Upper lobe of left lung (tissue), 6 donors: Measurements from ENCODE around the gene RAPGEF1. TPM values are rescaled to one million over a fixed set of nuclear protein-coding genes. Genes with fewer than 3 reads are reported as not detected.

Source experiments
- ATAC-seq, 2 donors: fragments of 200-7000 bp; cut with Tn5 transposase; one replicate each; pipeline ENCODE4 v1.9.1; 2022; ENCODE audit warnings: mild to moderate bottlenecking in 2 of 2, moderate library complexity in 2 of 2; ENCODE audit not compliant: low FRiP score in 2 of 2
- DNase-seq, 2 donors: peaks; one replicate each; pipeline ENCODE4 v3.0.0-alpha.2; 2019 to 2020
- H3K27ac ChIP-seq, 4 donors: fragments of 200-600 bp; sonication (generic); one replicate each; pipeline ENCODE4 v1.5.1; 2016 to 2019
- H3K27me3 ChIP-seq, 4 donors: fragments of 200-600 bp; sonication (generic); one replicate each; pipeline ENCODE4 v1.5.1; 2017 to 2019
- H3K36me3 ChIP-seq, 4 donors: fragments of 200-600 bp; sonication (generic); one replicate each; pipeline ENCODE4 v1.5.1; 2016 to 2019
- H3K4me1 ChIP-seq, 4 donors: fragments of 200-600 bp; sonication (generic); one replicate each; pipeline ENCODE4 v1.5.1; 2018 to 2019
- H3K4me3 ChIP-seq, 4 donors: fragments of 200-600 bp; sonication (generic); one replicate each; pipeline ENCODE4 v1.5.1; 2017 to 2019; ENCODE audit warnings: mild to moderate bottlenecking in 2 of 4, moderate library complexity in 1 of 4
- H3K9me3 ChIP-seq, 4 donors: fragments of 200-600 bp; sonication (generic); one replicate each; pipeline ENCODE4 v1.5.1; 2018 to 2019
- EP300 ChIP-seq, 4 donors: sonication (generic); formaldehyde crosslinking; IDR thresholded peaks; one replicate each; pipeline ENCODE4 v1.5.1; 2017; ENCODE audit warnings: antibody characterized with exemption in 4 of 4, control low read depth in 2 of 4
- POLR2A ChIP-seq, 4 donors: fragments of 450-650 bp; IDR thresholded peaks; one replicate each; pipeline ENCODE4 v1.5.1; 2016 to 2017; ENCODE audit warnings: antibody characterized with exemption in 4 of 4, mild to moderate bottlenecking in 2 of 4
- POLR2AphosphoS5 ChIP-seq, 2 donors: sonication (generic); formaldehyde crosslinking; IDR thresholded peaks; one replicate each; pipeline ENCODE4 v1.5.1; 2017; ENCODE audit warnings: antibody characterized with exemption in 2 of 2
- WGBS, 2 donors: methylation state at CpG; one replicate each; pipeline ENCODE4 v1.1.5; 2017 to 2018; 5-methylcytosine and 5-hydroxymethylcytosine counted together
- total RNA-seq, 6 donors: library from RNA; depleted of rRNA in 4 of 6; stranded (reverse); fragments of >200 nt in 4 of 6; gene quantifications; one replicate each; pipeline versions ENCODE4 v1.1.0 to v1.2.1, GENCODE V29; 2016 to 2021
- TF ChIP-seq, protein P1 (sequence below), 6 experiments: fragments of 450-650 bp in 4 of 6; fragments of 200-600 bp in 2 of 6; sonication (generic) in 2 of 6; IDR thresholded peaks; one replicate each; pipeline ENCODE4 v1.5.1; 2016 to 2019; ENCODE audit warnings: antibody characterized with exemption in 6 of 6
- donor health status: DM: no; HTN: no; CAD: no; lungs with moderate emphysema.
- donor health status: DM: no; HTN: yes; CAD: no; lungs with severe emphysema.

Gene RAPGEF1
- total RNA-seq, 6 donors from 2014 or later: 82.8 to 161 (median 96.8) TPM

DNA sequence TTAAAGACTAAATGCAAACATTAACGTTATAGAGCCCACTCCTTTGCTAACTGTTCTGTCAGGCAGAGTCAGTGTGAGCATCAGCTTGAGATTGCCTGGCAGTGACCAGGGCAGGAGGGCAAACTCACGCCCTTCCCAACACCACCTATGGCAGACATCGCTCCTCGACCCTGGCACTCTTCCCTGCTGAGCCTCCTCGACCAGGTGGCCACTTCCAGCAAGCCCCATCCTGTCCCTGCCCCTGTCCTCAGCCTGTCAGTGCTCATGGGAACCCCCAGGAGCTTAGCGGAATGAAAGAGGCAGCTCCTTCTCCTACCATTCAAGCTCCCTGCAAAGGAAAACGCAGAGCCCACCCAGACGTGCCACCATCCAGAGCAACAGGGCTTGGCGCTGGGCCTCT, 152.5 kb downstream of the RAPGEF1 start:
- no peak for DNase-seq
- Histone ChIP-seq H3K4me1 (peaks cover 9 to 19% (median 15%) of the 10 kb centered on the region in 4 donors), H3K9me3 (no peaks in the 10 kb centered on the region), H3K27me3 (no peaks in the 10 kb centered on the region), H3K36me3 (peaks cover 30 to 76% (median 64%) of the 10 kb centered on the region in 4 donors), H3K4me3 (no peak overlapping the region), H3K27ac (no peak overlapping the region)
- WGBS, 2 donors: 73 to 91% methylated on average over 2 to 9 of the region's 9 CpGs
- TF ChIP-seq EP300 (IDR thresholded peaks at IDR 0.05) (no peak), POLR2AphosphoS5 (IDR thresholded peaks at IDR 0.05) (no peak), POLR2A (IDR thresholded peaks at IDR 0.05) (no peak)
- TF ChIP-seq, protein P1, sequence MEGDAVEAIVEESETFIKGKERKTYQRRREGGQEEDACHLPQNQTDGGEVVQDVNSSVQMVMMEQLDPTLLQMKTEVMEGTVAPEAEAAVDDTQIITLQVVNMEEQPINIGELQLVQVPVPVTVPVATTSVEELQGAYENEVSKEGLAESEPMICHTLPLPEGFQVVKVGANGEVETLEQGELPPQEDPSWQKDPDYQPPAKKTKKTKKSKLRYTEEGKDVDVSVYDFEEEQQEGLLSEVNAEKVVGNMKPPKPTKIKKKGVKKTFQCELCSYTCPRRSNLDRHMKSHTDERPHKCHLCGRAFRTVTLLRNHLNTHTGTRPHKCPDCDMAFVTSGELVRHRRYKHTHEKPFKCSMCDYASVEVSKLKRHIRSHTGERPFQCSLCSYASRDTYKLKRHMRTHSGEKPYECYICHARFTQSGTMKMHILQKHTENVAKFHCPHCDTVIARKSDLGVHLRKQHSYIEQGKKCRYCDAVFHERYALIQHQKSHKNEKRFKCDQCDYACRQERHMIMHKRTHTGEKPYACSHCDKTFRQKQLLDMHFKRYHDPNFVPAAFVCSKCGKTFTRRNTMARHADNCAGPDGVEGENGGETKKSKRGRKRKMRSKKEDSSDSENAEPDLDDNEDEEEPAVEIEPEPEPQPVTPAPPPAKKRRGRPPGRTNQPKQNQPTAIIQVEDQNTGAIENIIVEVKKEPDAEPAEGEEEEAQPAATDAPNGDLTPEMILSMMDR (IDR thresholded peaks at IDR 0.05): no peak
- ATAC-seq: no peak

DNA sequence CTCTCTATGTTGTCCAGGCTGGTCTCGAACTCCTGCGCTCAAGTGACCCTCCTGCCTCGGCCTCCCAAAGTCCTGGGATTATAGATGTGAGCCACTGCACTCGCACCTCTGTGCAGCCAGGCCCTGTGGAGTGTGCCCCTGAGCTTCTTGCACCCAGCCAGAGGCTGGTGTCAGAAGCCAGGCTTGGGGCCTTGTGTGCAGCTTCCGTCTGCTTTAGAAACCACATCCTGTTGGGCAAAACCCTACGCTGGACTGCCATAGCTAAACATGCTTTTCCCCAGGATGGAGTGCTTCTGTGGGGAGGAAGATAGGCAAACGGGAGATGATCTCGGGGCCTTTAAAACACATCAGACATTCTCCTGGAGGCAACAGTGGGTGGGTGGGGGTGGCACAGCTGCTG, 154.5 kb downstream of the RAPGEF1 start:
- DNase-seq (peak in 1 of 2 donors; percentile 73), ATAC-seq (peak in 1 of 2 donors; percentile 51)
- H3K4me3 ChIP-seq: no peak overlapping the region
- 60 to 65% methylated on average over 6 to 8 of the region's 8 CpGs for WGBS, 2 donors
- no peak for TF ChIP-seq EP300 (IDR thresholded peaks at IDR 0.05)
- TF ChIP-seq, protein P1 (IDR thresholded peaks at IDR 0.05): no peak
- no peak for TF ChIP-seq POLR2AphosphoS5 (IDR thresholded peaks at IDR 0.05)
- TF ChIP-seq POLR2A (IDR thresholded peaks at IDR 0.05): no peak
- H3K36me3 ChIP-seq: peaks cover 31 to 89% (median 76%) of the 10 kb centered on the region in 4 donors
- no peaks in the 10 kb centered on the region for H3K9me3 ChIP-seq
- H3K4me1 ChIP-seq: peaks cover 8 to 14% (median 9%) of the 10 kb centered on the region in 4 donors
- peak overlapping the region in 3 of 4 donors; percentile 14 to 47 (median 27) for H3K27ac ChIP-seq
- no peaks in the 10 kb centered on the region for H3K27me3 ChIP-seq

DNA sequence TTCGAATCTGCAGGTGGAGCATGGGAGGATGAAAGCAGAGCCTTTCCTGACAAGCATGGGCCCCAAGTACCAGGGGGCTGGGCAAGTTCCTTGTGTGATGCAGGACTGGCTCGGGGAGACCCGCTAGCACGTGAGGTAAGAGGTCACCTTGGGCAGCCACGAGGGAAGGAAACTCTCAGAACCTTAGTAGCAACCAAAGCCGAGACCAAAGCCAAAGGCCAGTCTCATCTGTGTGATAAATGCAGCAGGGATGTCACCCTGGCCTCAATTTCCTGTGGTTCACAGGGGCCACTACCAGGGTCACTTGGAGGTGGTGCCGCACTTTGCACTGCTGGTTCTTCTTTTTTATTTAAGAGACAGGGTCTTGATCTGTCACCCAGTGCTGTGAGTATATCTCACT, 155.0 kb downstream of the RAPGEF1 start:
- DNase-seq: no peak
- WGBS, 2 donors: 58 to 78% methylated on average over 7 of the region's 7 CpGs
- H3K36me3 ChIP-seq: peaks cover 31 to 89% (median 77%) of the 10 kb centered on the region in 4 donors
- H3K27ac ChIP-seq: peak overlapping the region in 2 of 4 donors; percentile 42 to 47
- TF ChIP-seq EP300 (IDR thresholded peaks at IDR 0.05) (no peak), POLR2A (IDR thresholded peaks at IDR 0.05) (no peak), POLR2AphosphoS5 (IDR thresholded peaks at IDR 0.05) (no peak)
- TF ChIP-seq, protein P1 (IDR thresholded peaks at IDR 0.05): no peak
- no peak for ATAC-seq
- H3K4me3 ChIP-seq: no peak overlapping the region
- H3K27me3 ChIP-seq: no peaks in the 10 kb centered on the region
- no peaks in the 10 kb centered on the region for H3K9me3 ChIP-seq
- H3K4me1 ChIP-seq: peaks cover 8 to 14% (median 8%) of the 10 kb centered on the region in 4 donors

DNA sequence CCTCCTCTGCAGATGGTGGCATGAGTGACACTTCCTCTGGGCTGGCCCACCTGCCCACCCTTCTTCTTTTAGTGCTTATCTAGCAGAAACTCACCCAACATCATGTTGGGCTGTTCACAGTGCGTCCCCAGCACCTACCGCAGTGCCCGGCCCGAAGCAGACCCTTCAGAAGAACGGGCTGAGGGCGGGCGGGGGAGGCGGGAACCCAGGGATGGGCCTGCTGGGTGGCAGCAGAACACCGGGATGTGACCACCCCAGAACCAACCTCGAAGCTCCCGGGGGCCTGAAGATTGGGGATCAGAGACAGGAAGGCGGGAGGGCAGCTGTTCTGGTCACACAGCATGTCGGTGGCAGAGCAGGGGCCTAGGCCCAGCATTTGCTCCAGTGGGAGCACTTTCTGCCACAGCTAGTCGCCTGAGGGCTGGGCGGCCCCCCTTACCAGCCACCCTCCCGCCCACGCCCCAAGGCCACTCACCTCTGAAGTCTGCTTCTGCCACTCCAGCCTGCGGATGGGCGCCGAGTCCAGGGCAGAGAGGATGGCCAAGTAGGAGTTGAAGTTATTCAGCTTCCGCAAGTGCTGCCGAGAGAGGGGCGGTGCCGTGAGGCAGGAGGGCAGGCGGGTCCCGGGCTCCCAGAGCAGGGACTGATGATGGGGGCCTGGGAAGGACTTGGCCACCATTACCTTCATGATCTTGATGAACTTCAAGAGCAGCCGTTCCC, 155.9 kb downstream of the RAPGEF1 start:
- no peaks in the 10 kb centered on the region for H3K27me3 ChIP-seq
- peak overlapping the region in 2 of 4 donors; percentile 27 to 47 for H3K27ac ChIP-seq
- DNase-seq (no peak), ATAC-seq (no peak)
- no peak for TF ChIP-seq EP300 (IDR thresholded peaks at IDR 0.05)
- TF ChIP-seq POLR2A (IDR thresholded peaks at IDR 0.05): no peak
- TF ChIP-seq POLR2AphosphoS5 (IDR thresholded peaks at IDR 0.05): no peak
- TF ChIP-seq, protein P1 (IDR thresholded peaks at IDR 0.05): no peak
- peaks cover 8 to 19% (median 8%) of the 10 kb centered on the region in 4 donors for H3K4me1 ChIP-seq
- peaks cover 34 to 89% (median 77%) of the 10 kb centered on the region in 4 donors for H3K36me3 ChIP-seq
- H3K9me3 ChIP-seq: no peaks in the 10 kb centered on the region
- WGBS, 2 donors: 93 to 96% methylated on average over 13 to 24 of the region's 27 CpGs
- H3K4me3 ChIP-seq: no peak overlapping the region
